OCI-LY7 (cell line): Measurements from ENCODE around the gene METTL1. TPM values are rescaled to one million over a fixed set of nuclear protein-coding genes. Genes with fewer than 3 reads are reported as not detected.
A peak's percentile ranks its signal among the peaks of the same experiment; 100 is the strongest.

Experiments used
- BruUV-seq: library from RNA; stranded (reverse); fragments of 400-500 nt; replicated peaks from 2 replicates; lab custom pipeline; 2021; lab: Mats Ljungman, UMichigan
- CTCF ChIA-PET: fragments of 300-600 bp; sonication (Branson Sonifier 250); formaldehyde crosslinking; loops from one replicate; lab custom pipeline; 2022; ENCODE audit warnings: antibody characterized with exemption; ENCODE audit not compliant: unreplicated experiment; lab: Charles Lee
- POLR2A ChIA-PET: fragments of 300-600 bp; sonication (Branson Sonifier 250); formaldehyde crosslinking; loops from one replicate; lab custom pipeline; 2022; ENCODE audit warnings: antibody characterized with exemption; lab: Charles Lee
- DNase-seq: peaks from one replicate; pipeline ENCODE4 v3.0.0-alpha.2; 2015; ENCODE audit warnings: low spot score
- H2AFZ ChIP-seq: fragments of 200-600 bp; sonication (generic), shearing (Covaris generic); 2 replicates; pipeline ENCODE4 v1.6.1; 2014; ENCODE audit warnings: mild to moderate bottlenecking, antibody characterized with exemption, low read length, moderate library complexity
- H3K27ac ChIP-seq: fragments of 200-600 bp; sonication (generic); 2 replicates; pipeline ENCODE4 v1.5.1; 2014; ENCODE audit warnings: mixed run types, low read depth, mild to moderate bottlenecking, moderate library complexity, low read length, inconsistent platforms; ENCODE audit not compliant: poor library complexity, severe bottlenecking
- H3K36me3 ChIP-seq: fragments of 200-600 bp; sonication (generic); 2 replicates; pipeline ENCODE4 v1.6.1; 2014; ENCODE audit warnings: mild to moderate bottlenecking, antibody characterized with exemption, low read length, moderate library complexity, mixed read lengths; ENCODE audit not compliant: insufficient read depth
- H3K4me1 ChIP-seq: fragments of 200-600 bp; sonication (generic); 2 replicates; pipeline ENCODE4 v1.5.1; 2014; ENCODE audit warnings: mild to moderate bottlenecking, low read length; ENCODE audit not compliant: insufficient read depth, poor library complexity, severe bottlenecking
- H3K4me2 ChIP-seq: fragments of 200-600 bp; sonication (generic); 2 replicates; pipeline ENCODE4 v1.6.1; 2014; ENCODE audit warnings: mild to moderate bottlenecking, low read length
- H3K4me3 ChIP-seq: fragments of 200-600 bp; sonication (generic); 2 replicates; pipeline ENCODE4 v1.5.1; 2014; ENCODE audit warnings: mild to moderate bottlenecking, low read depth, low read length; ENCODE audit not compliant: poor library complexity, severe bottlenecking
- H3K79me2 ChIP-seq: fragments of 200-600 bp; sonication (generic); 2 replicates; pipeline ENCODE4 v1.6.1; 2016; ENCODE audit warnings: low read depth, mild to moderate bottlenecking, low read length, moderate library complexity, mixed read lengths; ENCODE audit not compliant: insufficient read depth
- H3K9me2 ChIP-seq: fragments of 200-600 bp; sonication (generic); 2 replicates; pipeline ENCODE4 v1.6.1; 2016; ENCODE audit warnings: mild to moderate bottlenecking, low read length, mixed read lengths; ENCODE audit not compliant: insufficient read depth
- H3K9me3 ChIP-seq: fragments of 200-600 bp; sonication (generic); 2 replicates; pipeline ENCODE4 v1.6.1; 2014; ENCODE audit warnings: mild to moderate bottlenecking, mixed run types, low read length, mixed read lengths
- H4K20me1 ChIP-seq: fragments of 200-600 bp; sonication (generic); 2 replicates; pipeline ENCODE4 v1.6.1; 2014; ENCODE audit warnings: mild to moderate bottlenecking, antibody characterized with exemption, low read length, moderate library complexity, mixed read lengths; ENCODE audit not compliant: insufficient read depth
- CTCF ChIP-seq: fragments of 200-600 bp; sonication (generic); conservative IDR thresholded peaks from 2 replicates; pipeline ENCODE4 v1.5.1; 2014; ENCODE audit warnings: mild to moderate bottlenecking, antibody characterized with exemption, low read length, moderate library complexity, mixed read lengths
- EZH2phosphoT487 ChIP-seq: fragments of 200-600 bp; sonication (generic); IDR thresholded peaks from 2 replicates; pipeline ENCODE4 v1.6.1; 2018; ENCODE audit warnings: low read depth, borderline replicate concordance, mild to moderate bottlenecking, mixed run types, antibody characterized with exemption, low read length, moderate library complexity, mixed read lengths
- intact Hi-C: fragments of 100-400 bp; cut with micrococcal nuclease; formaldehyde crosslinking; loops from one replicate; pipeline ENCODE4 v1.10.0; 2022; ENCODE audit not compliant: unreplicated experiment
- total RNA-seq, 2 experiments: library from RNA; depleted of rRNA in 1 of 2; stranded (reverse); fragments of >200 nt in 1 of 2; shearing (Covaris generic) in 1 of 2; gene quantifications; 2 replicates each; pipeline ENCODE4 v1.2.3, GENCODE V29; 2014 to 2022

The METTL1 gene
- total RNA-seq, 2 experiments from 2014 or later, result 22.2 to 23.6 TPM

- intact Hi-C loops, result no loop called here
- Histone ChIP-seq H2AFZ (no peak overlapping the region), H3K27ac (no peak overlapping the region), H3K4me2 (no peak overlapping the region), H4K20me1 (no peaks in the 10 kb centered on the region), H3K4me1 (no peaks in the 10 kb centered on the region), H3K9me3 (no peaks in the 10 kb centered on the region), H3K79me2 (no peaks in the 10 kb centered on the region), H3K4me3 (no peak overlapping the region), H3K36me3 (0 out of 2 replicates have a peak, but pooled peaks cover 6% of the 10 kb centered on the region), H3K9me2 (no peaks in the 10 kb centered on the region)
- TF ChIP-seq CTCF, result 0 out of 2 replicates have a peak, but pooled peaks have one; percentile 16
- TF ChIP-seq EZH2phosphoT487, result no peak
- ChIA-PET POLR2A (interaction anchor here (0.5 to 0.9 kb wide), 3 partner anchors 10 to 180 kb away, joined by 3 read pairs; no protein-coding TSS in a partner anchor), CTCF (interaction anchor here (0.5 to 1.0 kb wide), 2 partner anchors 13 to 87 kb away, joined by 3 to 4 read pairs; no protein-coding TSS in a partner anchor)
- no TSS peak for BruUV-seq
- no peak for DNase-seq
Observed at GRCh38 chr12:57815177-57816000, 43.5 kb upstream of the METTL1 start.

DNA sequence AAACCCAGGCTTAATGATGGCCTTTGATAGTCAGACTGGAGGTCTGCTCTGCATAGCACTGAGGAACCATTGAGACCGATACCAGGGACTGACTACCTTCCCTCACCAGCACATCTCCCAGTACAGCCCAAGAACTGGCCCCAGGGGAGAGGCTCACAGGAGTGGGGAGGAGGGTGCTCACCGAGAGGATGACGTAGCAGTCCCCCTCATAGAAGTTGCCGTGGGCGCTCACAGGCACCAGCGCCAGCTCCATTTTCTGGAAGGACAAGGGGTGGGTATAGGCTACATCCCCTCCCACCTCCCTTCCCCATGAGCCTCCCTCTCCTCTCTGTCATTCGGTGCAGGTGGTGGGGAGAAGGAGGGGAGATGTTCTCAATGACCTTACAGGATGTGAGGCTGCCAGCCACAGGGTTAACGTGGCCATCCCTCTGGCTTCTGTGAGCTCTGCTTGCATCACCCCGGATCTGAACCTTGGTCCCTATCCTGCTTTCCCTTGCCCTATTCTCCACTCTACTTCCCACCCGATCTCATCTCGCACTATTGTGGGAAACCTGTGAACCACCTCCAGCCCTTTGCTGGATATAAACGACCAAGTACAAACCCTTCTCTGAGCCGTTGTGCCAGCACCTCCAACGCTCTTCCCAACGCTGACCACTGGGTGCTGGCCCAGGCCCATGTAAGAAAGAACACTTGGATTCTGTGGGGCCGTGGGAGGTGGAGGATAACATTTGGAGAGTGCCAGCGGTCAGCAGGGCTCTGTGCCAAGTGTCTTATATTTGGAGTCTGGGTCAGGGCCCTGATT lies 42.3 kb upstream of the METTL1 start:
- H3K79me2 ChIP-seq, result no peaks in the 10 kb centered on the region
- no peak overlapping the region for H2AFZ ChIP-seq
- BruUV-seq, result no TSS peak
- H3K36me3 ChIP-seq, result 0 out of 2 replicates have a peak, but pooled peaks cover 6% of the 10 kb centered on the region
- DNase-seq, result no peak
- H3K9me3 ChIP-seq, result no peaks in the 10 kb centered on the region
- H3K4me3 ChIP-seq, result no peak overlapping the region
- intact Hi-C loops, result no loop called here
- H3K4me1 ChIP-seq, result no peaks in the 10 kb centered on the region
- no peak for TF ChIP-seq CTCF
- TF ChIP-seq EZH2phosphoT487, result no peak
- ChIA-PET POLR2A (interaction anchor here (0.9 kb wide), 1 partner anchor 84 kb away, joined by 3 read pairs; no protein-coding TSS in a partner anchor), CTCF (no interaction called here)
- no peak overlapping the region for H3K4me2 ChIP-seq
- H3K27ac ChIP-seq, result no peak overlapping the region
- no peaks in the 10 kb centered on the region for H3K9me2 ChIP-seq
- no peaks in the 10 kb centered on the region for H4K20me1 ChIP-seq
